Gastrocnemius medialis (tissue), 4 donors: Measurements from ENCODE around the gene PICK1.
A peak's percentile ranks its signal among the peaks of the same experiment; 100 is the strongest.

Experiments
- POLR2A ChIP-seq, 2 donors: fragments of 450-650 bp; IDR thresholded peaks; one replicate each; pipeline ENCODE4 v1.6.1; 2017; ENCODE audit warnings: antibody characterized with exemption in 2 of 2, mild to moderate bottlenecking in 2 of 2, moderate library complexity in 2 of 2
- TF ChIP-seq, protein P1 (sequence below), 5 experiments: fragments of 450-650 bp in 3 of 5; fragments of 200-600 bp in 2 of 5; sonication (generic) in 2 of 5; IDR thresholded peaks in 4 of 5; conservative IDR thresholded peaks in 1 of 5; 1 replicate in 4 of 5; 2 replicates in 1 of 5; pipeline ENCODE4 v1.5.1; 2016 to 2019; ENCODE audit warnings: antibody characterized with exemption in 5 of 5, mild to moderate bottlenecking in 3 of 5, moderate library complexity in 3 of 5

DNA sequence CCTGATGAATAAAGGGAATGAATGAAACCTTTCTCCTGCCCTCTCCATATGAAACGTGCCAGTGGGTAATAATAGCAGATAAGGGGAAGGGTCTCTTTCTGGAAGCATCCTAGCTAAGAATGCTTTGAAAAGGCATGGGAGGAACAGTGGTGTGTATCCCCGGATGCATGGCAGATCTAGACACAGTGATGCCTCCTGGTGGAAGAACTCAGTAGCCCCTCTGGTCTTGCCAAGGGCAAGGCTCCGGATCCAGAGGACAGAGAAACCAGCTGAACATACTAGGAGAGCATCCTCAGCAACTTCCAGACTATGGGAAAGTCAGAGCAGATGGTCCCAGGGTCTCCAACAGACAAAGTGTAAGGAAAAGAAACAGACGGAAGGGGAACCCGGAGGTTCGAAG is 46.9 kb downstream of the PICK1 start:
- TF ChIP-seq, protein P1, sequence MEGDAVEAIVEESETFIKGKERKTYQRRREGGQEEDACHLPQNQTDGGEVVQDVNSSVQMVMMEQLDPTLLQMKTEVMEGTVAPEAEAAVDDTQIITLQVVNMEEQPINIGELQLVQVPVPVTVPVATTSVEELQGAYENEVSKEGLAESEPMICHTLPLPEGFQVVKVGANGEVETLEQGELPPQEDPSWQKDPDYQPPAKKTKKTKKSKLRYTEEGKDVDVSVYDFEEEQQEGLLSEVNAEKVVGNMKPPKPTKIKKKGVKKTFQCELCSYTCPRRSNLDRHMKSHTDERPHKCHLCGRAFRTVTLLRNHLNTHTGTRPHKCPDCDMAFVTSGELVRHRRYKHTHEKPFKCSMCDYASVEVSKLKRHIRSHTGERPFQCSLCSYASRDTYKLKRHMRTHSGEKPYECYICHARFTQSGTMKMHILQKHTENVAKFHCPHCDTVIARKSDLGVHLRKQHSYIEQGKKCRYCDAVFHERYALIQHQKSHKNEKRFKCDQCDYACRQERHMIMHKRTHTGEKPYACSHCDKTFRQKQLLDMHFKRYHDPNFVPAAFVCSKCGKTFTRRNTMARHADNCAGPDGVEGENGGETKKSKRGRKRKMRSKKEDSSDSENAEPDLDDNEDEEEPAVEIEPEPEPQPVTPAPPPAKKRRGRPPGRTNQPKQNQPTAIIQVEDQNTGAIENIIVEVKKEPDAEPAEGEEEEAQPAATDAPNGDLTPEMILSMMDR (IDR thresholded peaks at IDR 0.05 in 4 of 5, conservative IDR thresholded peaks at IDR 0.05 in 1 of 5), result peak; percentile 39 to 64 (median 61)
- TF ChIP-seq POLR2A (IDR thresholded peaks at IDR 0.05), result no peak
